ENCODE measurements around the gene ST3GAL5. TPM values are rescaled to one million over a fixed set of nuclear protein-coding genes. Genes with fewer than 3 reads are reported as not detected.

Gene ST3GAL5
- total and polyA plus RNA-seq, 2 of the 8 experiments (the other 6 are each of a cell fraction or from before 2014, with no cell fraction given): 1.9 to 4.5 TPM

DNA sequence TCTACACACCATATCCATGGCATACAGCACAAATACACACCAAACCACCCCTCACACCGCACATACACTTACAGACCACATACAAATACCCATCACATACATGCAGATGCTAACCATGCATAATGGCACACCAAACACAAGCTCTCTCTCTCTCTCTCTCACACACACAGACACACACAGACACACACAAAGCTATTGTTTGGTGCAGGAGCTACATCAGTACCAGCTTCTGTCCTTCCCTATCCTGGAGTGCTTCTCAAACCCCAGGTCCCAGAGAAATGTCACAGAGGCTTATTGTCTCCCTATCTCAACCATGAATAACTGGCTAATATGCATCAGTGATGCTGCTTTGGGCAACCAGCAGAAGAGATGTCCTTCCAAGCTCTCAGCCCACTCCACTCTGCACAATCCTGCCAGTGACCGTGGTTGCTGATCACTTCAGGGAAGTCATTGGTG lies 36.5 kb upstream of the ST3GAL5 start (continued):
- TF ChIP-seq PHF8 (conservative IDR thresholded peaks at IDR 0.05; ENCODE audit: low read depth, low read length) (no peak), KDM1A (IDR thresholded peaks at IDR 0.05; ENCODE audit: borderline replicate concordance, low read length) (no peak), BRCA1 (IDR thresholded peaks at IDR 0.05; ENCODE audit: low read depth, low read length) (no peak)

All from H1 (cell line).